ENCODE data around the gene NDUFC1.

- TF ChIP-seq, protein P1, sequence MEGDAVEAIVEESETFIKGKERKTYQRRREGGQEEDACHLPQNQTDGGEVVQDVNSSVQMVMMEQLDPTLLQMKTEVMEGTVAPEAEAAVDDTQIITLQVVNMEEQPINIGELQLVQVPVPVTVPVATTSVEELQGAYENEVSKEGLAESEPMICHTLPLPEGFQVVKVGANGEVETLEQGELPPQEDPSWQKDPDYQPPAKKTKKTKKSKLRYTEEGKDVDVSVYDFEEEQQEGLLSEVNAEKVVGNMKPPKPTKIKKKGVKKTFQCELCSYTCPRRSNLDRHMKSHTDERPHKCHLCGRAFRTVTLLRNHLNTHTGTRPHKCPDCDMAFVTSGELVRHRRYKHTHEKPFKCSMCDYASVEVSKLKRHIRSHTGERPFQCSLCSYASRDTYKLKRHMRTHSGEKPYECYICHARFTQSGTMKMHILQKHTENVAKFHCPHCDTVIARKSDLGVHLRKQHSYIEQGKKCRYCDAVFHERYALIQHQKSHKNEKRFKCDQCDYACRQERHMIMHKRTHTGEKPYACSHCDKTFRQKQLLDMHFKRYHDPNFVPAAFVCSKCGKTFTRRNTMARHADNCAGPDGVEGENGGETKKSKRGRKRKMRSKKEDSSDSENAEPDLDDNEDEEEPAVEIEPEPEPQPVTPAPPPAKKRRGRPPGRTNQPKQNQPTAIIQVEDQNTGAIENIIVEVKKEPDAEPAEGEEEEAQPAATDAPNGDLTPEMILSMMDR (IDR thresholded peaks at IDR 0.05): no peak
- TF ChIP-seq ZFX (IDR thresholded peaks at IDR 0.05; ENCODE audit: borderline replicate concordance): no peak
These were observed 36.6 kb downstream of the NDUFC1 start for GRCh38 chr4:139265654-139266053.
